H9 (cell line): ENCODE data around the gene TBCEL. TPM values are rescaled to one million over a fixed set of nuclear protein-coding genes. Genes with fewer than 3 reads are reported as not detected.

Source experiments
- DNase-seq: peaks from one replicate; pipeline ENCODE4 v3.0.0-alpha.2; 2017
- H2AFZ ChIP-seq: one replicate; pipeline ENCODE4 v1.6.1; 2013; ENCODE audit warnings: mild to moderate bottlenecking, low read length, control low read depth, moderate library complexity
- H2AK5ac ChIP-seq: 2 replicates; pipeline ENCODE4 v1.6.1; 2013; ENCODE audit warnings: low read length, control low read depth, mixed read lengths; ENCODE audit not compliant: insufficient read length
- H2BK120ac ChIP-seq: one replicate; pipeline ENCODE4 v1.6.1; 2013; ENCODE audit warnings: low read depth, mild to moderate bottlenecking, low read length, control low read depth, inconsistent platforms; ENCODE audit not compliant: poor library complexity, severe bottlenecking
- H2BK12ac ChIP-seq: 2 replicates; pipeline ENCODE4 v1.6.1; 2013; ENCODE audit warnings: low read length, control low read depth, mixed read lengths, low read depth; ENCODE audit not compliant: insufficient read length
- H2BK15ac ChIP-seq: 2 replicates; pipeline ENCODE4 v1.6.1; 2013; ENCODE audit warnings: low read depth, low read length, control low read depth
- H2BK20ac ChIP-seq: one replicate; pipeline ENCODE4 v1.6.1; 2013; ENCODE audit warnings: low read depth, mild to moderate bottlenecking, low read length, control low read depth, inconsistent platforms; ENCODE audit not compliant: poor library complexity, severe bottlenecking
- H2BK5ac ChIP-seq: 2 replicates; pipeline ENCODE4 v1.6.1; 2013; ENCODE audit warnings: low read length, control low read depth, mixed read lengths; ENCODE audit not compliant: insufficient read length
- H3K14ac ChIP-seq: 2 replicates; pipeline ENCODE4 v1.6.1; 2013; ENCODE audit warnings: low read length, control low read depth; ENCODE audit not compliant: insufficient read depth
- H3K18ac ChIP-seq: 2 replicates; pipeline ENCODE4 v1.6.1; 2013; ENCODE audit warnings: low read depth, mild to moderate bottlenecking, mixed read lengths, low read length, control low read depth; ENCODE audit not compliant: insufficient read length
- H3K23ac ChIP-seq: 2 replicates; pipeline ENCODE4 v1.6.1; 2013; ENCODE audit warnings: low read length, control low read depth, mixed read lengths, low read depth; ENCODE audit not compliant: insufficient read length
- H3K23me2 ChIP-seq: 2 replicates; pipeline ENCODE4 v1.6.1; 2013; ENCODE audit warnings: low read depth, mild to moderate bottlenecking, mixed read lengths, low read length, control low read depth; ENCODE audit not compliant: insufficient read length, poor library complexity, severe bottlenecking
- H3K27ac ChIP-seq: 2 replicates; pipeline ENCODE4 v1.5.1; 2013; ENCODE audit warnings: low read length, control low read depth, mixed read lengths, low read depth; ENCODE audit not compliant: insufficient read length
- H3K27me3 ChIP-seq: 2 replicates; pipeline ENCODE4 v1.6.1; 2013; ENCODE audit warnings: low read length, control low read depth, inconsistent platforms; ENCODE audit not compliant: insufficient read depth
- H3K4ac ChIP-seq: 2 replicates; pipeline ENCODE4 v1.6.1; 2013; ENCODE audit warnings: low read depth, mild to moderate bottlenecking, control low read depth, inconsistent platforms, low read length, moderate library complexity
- H3K4me1 ChIP-seq: 2 replicates; pipeline ENCODE4 v1.6.1; 2013; ENCODE audit warnings: low read length, control low read depth, inconsistent platforms; ENCODE audit not compliant: insufficient read depth
- H3K4me2 ChIP-seq: 2 replicates; pipeline ENCODE4 v1.6.1; 2013; ENCODE audit warnings: low read length, control low read depth, mixed read lengths; ENCODE audit not compliant: insufficient read length, insufficient read depth
- H3K56ac ChIP-seq: 2 replicates; pipeline ENCODE4 v1.6.1; 2013; ENCODE audit warnings: low read depth, mild to moderate bottlenecking, mixed read lengths, low read length, control low read depth; ENCODE audit not compliant: insufficient read length
- H3K79me1 ChIP-seq: 2 replicates; pipeline ENCODE4 v1.6.1; 2013; ENCODE audit warnings: low read depth, mild to moderate bottlenecking, moderate library complexity, low read length, control low read depth, inconsistent platforms; ENCODE audit not compliant: insufficient read depth, poor library complexity, severe bottlenecking
- H3K79me2 ChIP-seq: 2 replicates; pipeline ENCODE4 v1.6.1; 2013; ENCODE audit warnings: low read length, control low read depth, inconsistent platforms; ENCODE audit not compliant: insufficient read depth
- H3K9ac ChIP-seq: 2 replicates; pipeline ENCODE4 v1.6.1; 2013; ENCODE audit warnings: low read length, control low read depth, mixed read lengths; ENCODE audit not compliant: insufficient read length; ENCODE audit errors: extremely low read depth
- H3K9me3 ChIP-seq: one replicate; pipeline ENCODE4 v1.6.1; 2013; ENCODE audit warnings: low read depth, low read length, inconsistent platforms; ENCODE audit not compliant: control insufficient read depth
- H3T11ph ChIP-seq: one replicate; pipeline ENCODE4 v1.6.1; 2013; ENCODE audit warnings: mild to moderate bottlenecking, low read length, control low read depth, inconsistent platforms
- H4K20me1 ChIP-seq: one replicate; pipeline ENCODE4 v1.6.1; 2013; ENCODE audit not compliant: control insufficient read depth, insufficient read length, insufficient read depth
- H4K5ac ChIP-seq: 2 replicates; pipeline ENCODE4 v1.6.1; 2013; ENCODE audit warnings: low read depth, mild to moderate bottlenecking, mixed read lengths, low read length, control low read depth; ENCODE audit not compliant: insufficient read length
- H4K8ac ChIP-seq: replicated peaks from 2 replicates; pipeline ENCODE4 v1.6.1; 2013; ENCODE audit warnings: low read length, control low read depth, mixed read lengths, low read depth; ENCODE audit not compliant: insufficient read length
- H4K91ac ChIP-seq: 2 replicates; pipeline ENCODE4 v1.6.1; 2013; ENCODE audit warnings: low read depth, mild to moderate bottlenecking, moderate library complexity, mixed read lengths, low read length, control low read depth; ENCODE audit not compliant: insufficient read length
- H3K27ac Mint-ChIP-seq, 3 experiments: 2 replicates in 2 of 3; 3 replicates in 1 of 3; pipeline ENCODE4 v1.8.0; 2020 to 2021; ENCODE audit warnings: mixed read lengths in 3 of 3, mild to moderate bottlenecking in 1 of 3, moderate library complexity in 1 of 3
- H3K27me3 Mint-ChIP-seq: 2 replicates; pipeline ENCODE4 v1.8.0; 2021; ENCODE audit warnings: low read depth, mild to moderate bottlenecking, moderate library complexity, mixed read lengths
- H3K36me3 Mint-ChIP-seq, 3 experiments: 2 replicates in 2 of 3; 3 replicates in 1 of 3; pipeline ENCODE4 v1.8.0; 2020 to 2021; ENCODE audit warnings: low read depth in 3 of 3, mixed read lengths in 3 of 3; ENCODE audit not compliant: insufficient read depth in 1 of 3
- H3K4me1 Mint-ChIP-seq, 2 experiments: 2 replicates each; pipeline ENCODE4 v1.8.0; 2020; ENCODE audit warnings: mixed read lengths in 2 of 2
- H3K4me3 Mint-ChIP-seq, 2 experiments: 2 replicates in 1 of 2; 3 replicates in 1 of 2; pipeline ENCODE4 v1.8.0; 2020 to 2021; ENCODE audit warnings: mild to moderate bottlenecking in 2 of 2, mixed read lengths in 2 of 2, moderate library complexity in 1 of 2
- H3K9me3 Mint-ChIP-seq, 2 experiments: 2 replicates in 1 of 2; 3 replicates in 1 of 2; pipeline ENCODE4 v1.8.0; 2020; ENCODE audit warnings: mild to moderate bottlenecking in 2 of 2, mixed read lengths in 2 of 2, moderate library complexity in 1 of 2
- WGBS: extraction: QIAGEN DNeasy Blood & Tissue Kit; methylation state at CpG from one replicate; pipeline ENCODE4 v1.1.7; 2013; ENCODE audit warnings: missing lambda C conversion rate, low lambda C conversion rate, mixed read lengths; ENCODE audit not compliant: insufficient read length; ENCODE audit errors: extremely low coverage; 5-methylcytosine and 5-hydroxymethylcytosine counted together
- total RNA-seq: library from RNA; stranded (reverse); gene quantifications from 2 replicates; pipeline ENCODE4 v1.2.1, GENCODE V29; 2021
- TF ChIP-seq, protein P1 (sequence below): fragments of 200-600 bp; sonication (generic); conservative IDR thresholded peaks from 3 replicates; pipeline ENCODE4 v1.8.0; 2021; ENCODE audit warnings: antibody characterized with exemption, mild to moderate bottlenecking

TBCEL gene
- total RNA-seq, 1 experiment from 2014 or later = 17.3 TPM

DNA sequence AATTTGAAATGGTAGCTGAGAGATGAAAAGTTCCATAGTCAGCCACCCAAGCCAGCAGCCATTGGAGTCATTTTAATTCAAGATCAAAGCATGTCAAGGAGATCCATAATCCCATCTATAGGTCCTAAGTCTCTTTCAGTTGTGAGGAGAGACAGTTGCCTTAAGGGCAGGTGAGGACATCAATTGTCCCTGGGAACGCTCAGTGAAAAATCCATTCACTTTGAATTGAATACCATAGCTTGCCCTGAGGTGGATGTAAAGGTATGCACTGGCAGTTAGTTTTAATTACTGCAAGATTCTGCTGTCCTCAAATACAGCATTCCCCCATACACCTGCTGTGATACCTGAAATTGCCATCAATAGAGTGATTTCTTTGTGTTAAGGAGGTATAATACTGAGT is 25.3 kb upstream of the TBCEL start:
- Histone ChIP-seq H2AK5ac (no peak overlapping the region), H4K8ac (no peak overlapping the region), H4K5ac (no peak overlapping the region), H3K9me3 (no peaks in the 10 kb centered on the region), H3K79me2 (no peaks in the 10 kb centered on the region; the same call in 1 of the 2 replicates), H2AFZ (no peak overlapping the region), H3K56ac (no peak overlapping the region), H2BK5ac (no peak overlapping the region), H3K23me2 (no peaks in the 10 kb centered on the region), H3K18ac (no peak overlapping the region), H4K20me1 (no peaks in the 10 kb centered on the region), H3K4me2 (no peak overlapping the region), H2BK15ac (no peak overlapping the region), H2BK20ac (no peak overlapping the region), H3K14ac (no peak overlapping the region), H3K9ac (no peak overlapping the region), H3K23ac (no peak overlapping the region), H3K4me1 (peaks cover 3% of the 10 kb centered on the region; the same call in 1 of the 2 replicates), H3K27ac (no peak overlapping the region), H3K79me1 (no peaks in the 10 kb centered on the region), H3T11ph (no peak overlapping the region), H4K91ac (no peak overlapping the region), H3K27me3 (no peaks in the 10 kb centered on the region), H3K4ac (no peak overlapping the region), H2BK120ac (no peak overlapping the region), H2BK12ac (no peak overlapping the region)
- no peaks in the 10 kb centered on the region for H3K27me3 Mint-ChIP-seq
- TF ChIP-seq, protein P1, sequence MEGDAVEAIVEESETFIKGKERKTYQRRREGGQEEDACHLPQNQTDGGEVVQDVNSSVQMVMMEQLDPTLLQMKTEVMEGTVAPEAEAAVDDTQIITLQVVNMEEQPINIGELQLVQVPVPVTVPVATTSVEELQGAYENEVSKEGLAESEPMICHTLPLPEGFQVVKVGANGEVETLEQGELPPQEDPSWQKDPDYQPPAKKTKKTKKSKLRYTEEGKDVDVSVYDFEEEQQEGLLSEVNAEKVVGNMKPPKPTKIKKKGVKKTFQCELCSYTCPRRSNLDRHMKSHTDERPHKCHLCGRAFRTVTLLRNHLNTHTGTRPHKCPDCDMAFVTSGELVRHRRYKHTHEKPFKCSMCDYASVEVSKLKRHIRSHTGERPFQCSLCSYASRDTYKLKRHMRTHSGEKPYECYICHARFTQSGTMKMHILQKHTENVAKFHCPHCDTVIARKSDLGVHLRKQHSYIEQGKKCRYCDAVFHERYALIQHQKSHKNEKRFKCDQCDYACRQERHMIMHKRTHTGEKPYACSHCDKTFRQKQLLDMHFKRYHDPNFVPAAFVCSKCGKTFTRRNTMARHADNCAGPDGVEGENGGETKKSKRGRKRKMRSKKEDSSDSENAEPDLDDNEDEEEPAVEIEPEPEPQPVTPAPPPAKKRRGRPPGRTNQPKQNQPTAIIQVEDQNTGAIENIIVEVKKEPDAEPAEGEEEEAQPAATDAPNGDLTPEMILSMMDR = no peak
- WGBS = no CpG with 5 or more reads among the region's 1 CpG
- DNase-seq = no peak
- H3K4me3 Mint-ChIP-seq = no peak overlapping the region
- H3K27ac Mint-ChIP-seq = no peak overlapping the region; a peak in 2 of 7 replicates
- H3K9me3 Mint-ChIP-seq = no peaks in the 10 kb centered on the region
- H3K36me3 Mint-ChIP-seq = no peaks in the 10 kb centered on the region
- peaks cover 14 to 16% of the 10 kb centered on the region in 2 experiments for H3K4me1 Mint-ChIP-seq
